AG04450 (cell line): ENCODE results near the gene SRD5A2. TPM values are rescaled to one million over a fixed set of nuclear protein-coding genes. Genes with fewer than 3 reads are reported as not detected.

ENCODE experiments used
- CTCF ChIA-PET: fragments of 300-600, 350-600 bp; formaldehyde crosslinking; extraction: SDS; loops from one replicate; lab custom pipeline; 2022; ENCODE audit warnings: antibody characterized with exemption, inconsistent platforms; lab: Charles Lee
- POLR2A ChIA-PET: fragments of 350-600 bp; formaldehyde crosslinking; extraction: SDS; loops from one replicate; lab custom pipeline; 2021; ENCODE audit warnings: antibody characterized with exemption, inconsistent platforms; lab: Yijun Ruan, JAX
- DNase-seq: peaks from one replicate; pipeline ENCODE4 v3.0.0-alpha.2; 2011; ENCODE audit warnings: low read depth, low spot score
- H3K27ac ChIP-seq: one replicate; pipeline ENCODE4 v1.5.1; 2012; ENCODE audit warnings: low read depth, low read length, control low read depth
- H3K27me3 ChIP-seq: one replicate; pipeline ENCODE4 v1.6.0; 2012; ENCODE audit warnings: low read length; ENCODE audit not compliant: control insufficient read depth, insufficient read depth
- H3K4me3 ChIP-seq: 2 replicates; pipeline ENCODE4 v1.5.1; 2011; ENCODE audit warnings: mild to moderate bottlenecking, low read depth, low read length, control low read depth
- H3K9me3 ChIP-seq: 2 replicates; pipeline ENCODE4 v1.5.1; 2012; ENCODE audit warnings: low read length; ENCODE audit not compliant: control insufficient read depth, insufficient read depth
- CTCF ChIP-seq: IDR thresholded peaks from 2 replicates; pipeline ENCODE4 v1.5.1; 2011; ENCODE audit warnings: low read depth, low read length, control low read depth, inconsistent platforms
- polyA plus RNA-seq: library from polyadenylated mRNA; depleted of rRNA; stranded (reverse); fragments of >200 nt; gene quantifications from 2 replicates; pipeline ENCODE4 v1.2.3, GENCODE V29; 2011

SRD5A2 gene
- polyA plus RNA-seq, 1 experiment = not detected

DNA sequence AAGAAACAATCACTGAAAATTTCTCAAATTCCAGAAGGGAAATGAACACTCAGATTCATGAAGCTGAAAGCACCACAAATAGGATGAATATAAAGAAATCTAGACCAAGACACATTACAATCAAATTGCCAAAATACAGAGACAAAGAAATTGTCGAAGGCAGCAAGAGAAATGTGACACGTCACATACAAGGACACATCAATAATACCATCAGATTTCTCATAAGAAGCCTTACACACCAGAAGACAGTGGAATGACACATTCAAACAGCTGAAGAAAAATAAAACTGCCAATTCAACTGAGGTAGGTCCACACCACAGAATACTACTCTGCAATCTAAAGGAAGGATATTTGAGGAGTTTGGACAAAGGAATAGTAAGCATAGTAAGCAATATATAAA is 27.4 kb downstream of the SRD5A2 start:
- TF ChIP-seq CTCF = no peak
- H3K27ac ChIP-seq = no peak overlapping the region
- ChIA-PET CTCF (no interaction called here), POLR2A (no interaction called here)
- no peaks in the 10 kb centered on the region for H3K27me3 ChIP-seq
- DNase-seq = no peak
- H3K4me3 ChIP-seq = no peak overlapping the region
- no peaks in the 10 kb centered on the region for H3K9me3 ChIP-seq

DNA sequence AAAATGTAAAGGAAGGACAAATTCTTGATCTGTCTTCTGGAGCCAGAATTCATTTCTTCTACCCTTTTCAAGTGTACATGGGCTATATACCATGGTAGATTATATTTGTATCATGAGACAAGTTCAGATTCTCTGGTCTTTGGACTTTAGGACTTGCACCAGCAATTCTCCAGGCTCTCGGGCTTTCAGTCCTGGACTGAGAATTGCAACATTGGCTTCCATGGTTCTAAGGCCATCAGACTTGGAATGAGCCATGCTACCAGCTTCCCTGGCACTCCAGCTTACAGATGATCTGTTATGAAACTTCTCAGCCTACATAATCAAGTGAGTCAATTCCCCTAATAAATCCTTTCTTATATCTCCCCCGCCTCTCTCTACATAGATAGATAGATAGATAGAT is 33.3 kb downstream of the SRD5A2 start:
- CTCF ChIA-PET = no interaction called here
- Histone ChIP-seq H3K9me3 (no peaks in the 10 kb centered on the region), H3K4me3 (no peak overlapping the region), H3K27ac (no peak overlapping the region), H3K27me3 (no peaks in the 10 kb centered on the region)
- TF ChIP-seq CTCF = no peak
- POLR2A ChIA-PET = no interaction called here
- DNase-seq = no peak

GRCh38 chr2:31541853-31542252 is 38.9 kb downstream of the SRD5A2 start:
- ChIA-PET POLR2A (no interaction called here), CTCF (interaction anchor here (1.0 kb wide), 1 partner anchor 18 kb away, joined by 7 read pairs; no protein-coding TSS in a partner anchor)
- no peak for DNase-seq
- H3K27ac ChIP-seq = no peak overlapping the region
- H3K4me3 ChIP-seq = no peak overlapping the region
- peaks cover 4% of the 10 kb centered on the region for H3K27me3 ChIP-seq
- TF ChIP-seq CTCF = no peak
- H3K9me3 ChIP-seq = no peaks in the 10 kb centered on the region

DNA sequence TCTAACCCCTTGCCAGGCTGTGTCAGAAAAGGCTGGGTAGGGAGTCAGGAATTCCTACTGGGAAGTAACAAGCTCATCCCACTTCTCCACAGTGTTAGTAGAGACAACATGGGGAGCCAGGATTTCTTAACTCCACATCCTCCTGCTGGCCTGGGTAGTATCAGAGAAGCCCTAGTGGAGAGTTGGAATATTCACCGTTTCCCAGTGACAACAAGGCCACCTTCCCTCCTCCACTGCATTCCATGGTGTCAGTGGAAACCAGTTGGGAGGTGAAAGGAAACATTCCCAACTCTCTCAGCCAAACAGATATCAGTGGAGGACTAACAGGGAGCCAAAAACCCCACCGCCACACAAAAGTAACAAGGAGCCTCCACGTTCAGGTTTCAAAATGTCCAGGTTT is 41.2 kb downstream of the SRD5A2 start:
- CTCF ChIA-PET = no interaction called here
- POLR2A ChIA-PET = no interaction called here
- no peak for TF ChIP-seq CTCF

DNA sequence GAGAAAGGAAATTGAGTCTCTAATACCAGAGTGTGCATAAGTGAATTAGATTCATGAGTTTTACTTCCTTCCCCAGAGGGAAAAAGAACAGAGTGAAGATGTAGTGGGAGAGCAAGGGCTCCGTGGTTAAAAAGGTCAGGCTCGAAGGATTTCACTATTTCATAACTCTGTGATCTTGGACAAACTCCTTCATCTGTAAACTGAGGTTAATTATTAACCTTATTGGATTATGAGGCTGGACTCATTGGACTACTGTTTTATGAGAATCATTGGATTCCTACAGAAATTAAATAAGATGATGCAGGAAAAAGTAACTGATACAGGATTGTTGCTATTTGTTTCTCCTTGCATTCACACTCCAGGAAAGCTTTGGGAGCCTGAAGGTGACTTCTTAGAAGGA is 45.0 kb downstream of the SRD5A2 start:
- CTCF ChIA-PET = no interaction called here
- H3K27ac ChIP-seq = no peak overlapping the region
- no peaks in the 10 kb centered on the region for H3K9me3 ChIP-seq
- no peak overlapping the region for H3K4me3 ChIP-seq
- DNase-seq = no peak
- TF ChIP-seq CTCF = no peak
- POLR2A ChIA-PET = no interaction called here
- peaks cover 4% of the 10 kb centered on the region for H3K27me3 ChIP-seq

More for the DNA sequence above, 41.2 kb downstream of the SRD5A2 start:
- Histone ChIP-seq H3K9me3 (no peaks in the 10 kb centered on the region), H3K27me3 (peaks cover 4% of the 10 kb centered on the region), H3K27ac (no peak overlapping the region), H3K4me3 (no peak overlapping the region)
- DNase-seq = no peak
